GM21717 (cell line): Measurements from ENCODE around the gene FAM47E.
"Not testable (repeated sequence)": the region's sequence is repeated elsewhere in the genome, so short reads cannot be mapped to it uniquely, and the experiment has no call there.

Source experiments
- ATAC-seq: cut with Tn5 transposase; IDR thresholded peaks from one replicate; pipeline ENCODE4 v1.9.1; 2021; ENCODE audit warnings: mild to moderate bottlenecking, moderate library complexity; ENCODE audit not compliant: unreplicated experiment

FAM47E gene

GRCh38 chr4:76266627-76267026, 15.1 kb downstream of the FAM47E start:
- no peak for ATAC-seq

- no peak for ATAC-seq
Observed at GRCh38 chr4:76267811-76268210, 16.3 kb downstream of the FAM47E start.

- ATAC-seq = no peak
Observed at GRCh38 chr4:76270244-76271175, 19.0 kb downstream of the FAM47E start.

GRCh38 chr4:76271248-76271647, 19.7 kb downstream of the FAM47E start:
- ATAC-seq = no peak

- no peak for ATAC-seq
Observed at GRCh38 chr4:76272073-76272472, 20.6 kb downstream of the FAM47E start.

- ATAC-seq = no peak
Observed at GRCh38 chr4:76272582-76272981, 21.1 kb downstream of the FAM47E start.

- no peak for ATAC-seq
Observed at GRCh38 chr4:76272999-76273398, 21.5 kb downstream of the FAM47E start.

GRCh38 chr4:76275486-76276124, 24.1 kb downstream of the FAM47E start:
- no peak for ATAC-seq

- no peak for ATAC-seq
Observed at GRCh38 chr4:76276813-76277212, 25.3 kb downstream of the FAM47E start.

GRCh38 chr4:76277667-76278066, 26.1 kb downstream of the FAM47E start:
- ATAC-seq = no peak

- ATAC-seq = no peak
Observed at GRCh38 chr4:76278583-76278982, 27.1 kb downstream of the FAM47E start.

- no peak for ATAC-seq
Observed at GRCh38 chr4:76279462-76279861, 27.9 kb downstream of the FAM47E start.

GRCh38 chr4:76280488-76281441, 29.2 kb downstream of the FAM47E start:
- no peak for ATAC-seq

- ATAC-seq = not testable (repeated sequence)
Observed at GRCh38 chr4:76281594-76281993, 30.1 kb downstream of the FAM47E start.

- ATAC-seq = no peak
Observed at GRCh38 chr4:76282941-76283689, 31.6 kb downstream of the FAM47E start.

GRCh38 chr4:76283900-76284299, 32.4 kb downstream of the FAM47E start:
- ATAC-seq = no peak

GRCh38 chr4:76287811-76288210, 36.3 kb downstream of the FAM47E start:
- not testable (repeated sequence) for ATAC-seq

GRCh38 chr4:76292730-76293129, 41.2 kb downstream of the FAM47E start:
- ATAC-seq = no peak

GRCh38 chr4:76293772-76294171, 42.3 kb downstream of the FAM47E start:
- no peak for ATAC-seq

GRCh38 chr4:76296286-76296820, 44.8 kb downstream of the FAM47E start:
- ATAC-seq = no peak
